SHP77 (cell line): ENCODE data around the gene ALKBH8.
"Not testable (repeated sequence)": the region's sequence is repeated elsewhere in the genome, so short reads cannot be mapped to it uniquely, and the experiment has no call there.

Experiments
- DNase-seq, 2 experiments: peaks; one replicate each; lab custom pipeline; 2025; lab: John Stamatoyannopoulos, UW

Gene ALKBH8

DNA sequence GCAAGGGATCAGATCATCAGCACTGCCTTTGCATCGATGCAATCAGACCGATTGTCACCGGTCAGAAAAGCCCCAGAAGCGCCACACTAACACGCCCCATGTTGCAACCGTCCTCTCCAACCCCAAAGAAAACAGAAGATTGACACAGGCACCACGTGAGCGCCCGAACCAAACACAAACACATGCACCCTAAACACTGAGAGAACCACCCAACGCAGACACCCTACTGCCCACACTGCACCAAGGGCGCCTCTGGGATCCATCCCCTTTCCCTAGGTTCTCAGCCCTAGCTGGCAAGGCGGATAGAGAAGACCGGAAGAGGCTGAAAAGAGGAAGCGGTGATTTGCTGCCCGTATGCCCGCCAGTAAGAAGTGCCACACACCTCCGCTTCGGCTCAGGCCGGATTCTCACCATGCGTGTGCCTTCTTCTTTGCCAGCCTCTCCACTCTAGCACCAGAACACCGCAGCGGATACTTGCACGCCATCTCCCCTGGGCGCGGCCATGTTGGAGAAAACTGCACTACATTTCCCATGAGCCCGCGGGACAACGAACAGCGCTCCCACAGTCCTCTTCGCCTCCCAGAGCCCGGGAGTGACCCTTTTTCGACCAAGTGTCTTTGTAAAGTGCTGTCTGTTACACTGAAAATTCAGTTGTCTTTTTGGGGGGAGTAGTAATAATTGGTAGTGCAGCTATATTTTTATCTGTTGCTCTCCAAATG, at the start of gene ALKBH8:
TSS of gene ALKBH8 (minus strand) at position 517 of the 719 bp plus-strand sequence. CDS start 4,842 bp downstream, outside the sequence.
- peak; percentile 71 to 84 for DNase-seq

DNA sequence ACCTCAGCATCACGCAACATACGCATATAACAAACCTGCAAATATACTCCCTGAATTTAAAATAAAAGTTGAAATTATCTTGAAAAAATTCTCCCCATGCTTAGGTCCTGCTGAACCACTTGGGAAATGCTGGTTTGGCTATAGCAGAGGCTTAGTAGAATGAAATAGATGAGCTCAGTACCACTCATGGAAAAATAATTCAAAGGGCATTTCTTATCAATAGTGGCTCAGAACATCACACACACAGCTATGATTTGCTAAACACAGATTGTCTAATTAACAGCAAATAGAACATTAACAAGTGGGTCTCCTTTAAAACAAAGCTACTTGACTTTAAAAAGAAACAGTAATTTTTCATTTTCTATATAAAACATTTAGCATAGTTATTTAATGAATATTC, 46.9 kb upstream of the ALKBH8 start:
- no peak for DNase-seq

DNA sequence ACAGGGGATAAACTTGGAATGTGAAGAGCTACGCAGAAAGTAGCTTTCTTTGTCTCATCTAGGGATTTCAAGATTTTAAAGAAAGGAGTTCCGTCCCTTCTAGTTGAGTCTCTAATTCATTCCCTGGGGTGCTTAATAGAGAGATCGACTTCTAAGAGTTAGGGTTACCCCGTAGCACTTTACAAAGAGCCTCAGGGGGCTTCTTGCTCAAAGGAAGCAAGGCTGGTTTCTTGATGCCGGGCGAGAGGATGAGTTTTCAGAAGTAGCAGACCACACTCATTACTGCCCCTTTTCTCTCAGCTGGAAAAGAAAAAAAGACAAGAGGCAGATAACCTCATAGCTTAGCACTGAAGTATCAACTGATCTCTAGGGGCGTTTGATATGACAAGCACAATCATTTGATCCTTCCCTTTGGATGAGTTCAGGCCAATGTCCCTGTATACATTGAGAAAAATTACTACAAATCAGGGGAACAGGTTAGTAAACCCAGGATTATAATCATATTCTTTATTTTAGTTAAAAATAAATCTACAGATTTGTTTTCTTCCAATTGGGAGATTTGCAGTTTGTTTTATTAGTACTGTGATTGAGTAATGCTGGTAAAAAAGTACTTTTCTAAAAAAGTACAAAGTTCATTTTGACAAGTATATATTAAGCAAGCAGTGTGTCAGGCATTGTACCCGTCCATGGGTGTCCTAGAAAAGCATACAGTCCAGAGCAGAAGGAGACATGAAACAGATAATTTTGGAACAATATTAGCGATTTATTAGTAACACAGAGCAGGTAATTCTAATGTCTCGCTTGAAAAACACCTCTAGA, 44.1 kb upstream of the ALKBH8 start:
- DNase-seq, result no peak

DNA sequence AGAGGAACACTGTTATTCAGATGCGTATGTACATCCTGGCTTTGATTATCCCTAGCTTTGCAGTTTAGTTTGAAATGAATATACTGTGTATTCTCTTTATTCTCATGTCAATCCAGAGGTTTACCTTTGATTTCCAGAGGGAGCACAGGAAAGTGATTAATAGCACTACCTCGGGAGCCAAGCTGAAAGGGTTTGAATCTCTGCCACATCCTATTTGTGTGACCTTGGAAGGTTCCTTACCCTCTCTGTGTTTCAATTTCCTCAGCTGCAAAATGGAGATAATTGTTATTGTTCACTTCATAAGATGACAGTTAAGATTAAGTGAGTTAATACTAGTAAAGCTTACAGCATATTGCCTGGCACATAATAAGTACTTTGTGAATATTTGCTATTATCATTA, 43.3 kb upstream of the ALKBH8 start:
- no peak for DNase-seq

DNA sequence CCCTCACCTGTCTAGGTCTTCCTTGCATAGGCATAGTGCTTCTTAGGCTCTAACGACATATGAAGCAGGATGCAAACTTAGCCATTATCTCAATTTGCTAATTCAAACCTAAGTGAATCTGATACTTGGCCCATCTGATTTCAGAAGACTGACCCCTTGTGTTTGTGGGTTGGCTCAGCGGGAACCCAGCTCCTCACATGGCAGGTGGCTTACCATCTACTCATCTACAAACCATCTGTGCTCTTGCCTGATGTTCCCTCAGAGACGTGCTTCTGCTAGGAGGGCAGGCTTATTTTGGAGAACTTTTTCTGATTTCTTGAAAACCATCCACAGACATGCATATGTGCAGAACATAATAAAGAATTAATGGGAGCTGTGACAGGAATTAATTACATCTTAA, 40.6 kb upstream of the ALKBH8 start:
- no peak for DNase-seq

DNA sequence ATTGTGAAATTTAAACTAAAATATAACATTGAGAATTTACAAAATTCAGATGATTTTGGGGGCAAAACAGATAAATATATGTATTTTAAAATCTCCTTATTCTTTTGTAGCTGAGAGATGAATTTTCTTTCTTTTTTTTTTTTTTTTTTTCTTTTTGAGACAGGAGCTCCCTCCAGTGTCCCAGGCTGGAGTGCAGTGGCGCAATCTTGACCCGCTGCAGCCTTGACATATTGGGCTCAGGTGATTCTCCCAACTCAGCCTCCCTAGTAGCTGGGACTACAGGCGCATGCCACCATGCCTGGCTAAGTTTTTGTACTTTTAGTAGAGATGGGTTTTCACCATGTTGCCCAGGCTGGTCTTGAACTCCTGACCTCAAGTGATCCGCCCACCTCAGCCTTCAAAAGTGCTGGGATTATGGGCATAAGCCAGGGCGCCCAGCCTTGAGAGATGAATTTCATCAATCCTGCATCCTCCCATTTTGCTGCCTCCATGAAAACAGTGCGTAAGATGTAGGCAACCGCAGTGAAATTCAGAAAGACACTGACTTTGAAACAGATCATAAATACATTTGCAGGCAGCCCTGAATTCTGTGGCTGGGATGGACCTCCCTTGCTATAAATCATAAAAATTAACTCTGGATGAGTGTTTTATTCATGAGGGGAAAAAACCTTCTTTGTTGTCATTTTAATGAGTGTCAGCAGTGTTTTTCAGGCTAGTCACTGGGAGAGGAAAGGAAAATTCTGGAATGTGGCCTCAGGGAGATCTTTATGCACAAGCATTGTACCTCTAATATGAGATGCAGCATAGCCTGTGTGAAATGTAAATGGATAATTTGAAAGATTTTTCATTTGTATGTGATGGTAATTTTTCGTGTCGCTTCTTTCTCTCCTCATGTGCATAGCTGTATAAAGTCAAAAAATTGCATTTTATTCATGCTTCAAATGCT, 39.8 kb upstream of the ALKBH8 start:
- no peak for DNase-seq

GRCh38 chr11:107598225-107599139, 32.9 kb upstream of the ALKBH8 start:
- DNase-seq, result peak; percentile 39 to 41

DNA sequence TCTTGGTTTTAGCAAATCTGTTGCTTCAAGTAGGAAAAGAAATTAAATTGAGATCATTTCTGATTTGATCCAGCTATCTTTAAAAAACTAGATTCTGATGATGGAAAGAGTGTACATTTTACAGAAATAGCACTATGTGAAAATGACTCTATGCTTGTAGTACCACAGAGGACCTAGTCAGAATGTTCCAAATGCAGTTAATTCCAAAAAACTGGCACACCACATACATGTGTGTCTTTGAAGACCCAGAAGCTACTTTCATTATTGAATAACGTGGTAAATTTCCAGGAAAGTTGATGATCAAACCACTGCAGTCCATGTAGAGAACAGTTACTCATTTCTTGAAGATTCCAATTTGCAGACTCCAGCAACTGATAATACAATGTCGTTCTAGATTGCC, 29.2 kb upstream of the ALKBH8 start:
- no peak for DNase-seq

DNA sequence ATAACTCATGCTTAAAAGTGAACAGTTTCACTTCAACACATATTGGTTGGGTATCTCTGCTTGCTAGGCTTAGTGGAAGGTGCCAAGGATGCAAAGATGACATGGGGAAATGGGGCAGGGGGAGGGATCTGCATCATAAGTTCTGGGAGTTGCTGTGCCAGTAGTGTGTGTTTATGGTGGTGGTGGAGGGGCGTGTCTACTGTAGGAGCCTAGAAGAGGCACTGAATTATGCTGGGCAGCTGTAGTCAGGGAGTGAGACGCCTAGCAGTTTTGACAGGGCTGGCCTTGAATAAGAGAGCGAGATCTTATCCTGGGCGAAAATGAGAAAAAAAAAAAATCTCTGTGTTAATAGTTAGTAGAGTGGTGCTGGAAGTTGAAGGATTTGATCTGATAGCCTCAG, 28.4 kb upstream of the ALKBH8 start:
- DNase-seq, result no peak

DNA sequence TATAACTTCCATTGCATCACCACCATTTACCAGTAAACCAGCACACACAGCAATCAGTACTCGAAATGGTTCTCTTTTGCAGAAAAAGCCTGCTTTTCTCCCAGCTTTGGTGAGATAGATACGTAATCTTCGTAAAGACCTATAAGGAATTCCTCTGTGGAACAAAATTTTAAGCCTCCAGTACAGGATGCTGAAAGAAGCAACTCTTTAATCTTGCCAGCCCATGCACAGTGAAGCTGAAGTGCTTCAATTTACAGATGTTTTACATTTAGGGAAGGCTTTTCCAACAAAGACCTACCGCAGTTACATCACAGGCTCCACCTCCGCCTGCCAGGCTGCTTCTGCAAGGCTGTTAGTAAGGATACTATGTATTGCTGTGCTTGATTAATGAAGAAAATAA, 27.3 kb upstream of the ALKBH8 start:
- DNase-seq, result no peak

DNA sequence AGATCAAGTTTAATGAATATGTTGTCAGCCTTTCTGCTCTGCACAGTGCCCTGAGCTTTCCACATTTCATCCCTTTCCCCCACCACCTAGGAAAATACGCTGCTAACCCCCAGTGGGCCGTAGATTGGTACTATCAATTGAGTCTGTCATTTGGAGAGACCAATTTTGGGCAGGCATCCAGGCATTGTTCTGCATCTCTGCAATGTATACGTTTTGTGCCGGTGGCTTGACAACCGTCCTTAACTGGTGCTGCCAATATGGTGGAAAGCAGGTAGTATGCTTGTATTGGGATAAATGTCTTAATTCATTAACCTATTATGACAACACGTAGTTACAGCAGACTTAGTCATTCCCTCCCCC, 26.7 kb upstream of the ALKBH8 start:
- DNase-seq, result no peak

DNA sequence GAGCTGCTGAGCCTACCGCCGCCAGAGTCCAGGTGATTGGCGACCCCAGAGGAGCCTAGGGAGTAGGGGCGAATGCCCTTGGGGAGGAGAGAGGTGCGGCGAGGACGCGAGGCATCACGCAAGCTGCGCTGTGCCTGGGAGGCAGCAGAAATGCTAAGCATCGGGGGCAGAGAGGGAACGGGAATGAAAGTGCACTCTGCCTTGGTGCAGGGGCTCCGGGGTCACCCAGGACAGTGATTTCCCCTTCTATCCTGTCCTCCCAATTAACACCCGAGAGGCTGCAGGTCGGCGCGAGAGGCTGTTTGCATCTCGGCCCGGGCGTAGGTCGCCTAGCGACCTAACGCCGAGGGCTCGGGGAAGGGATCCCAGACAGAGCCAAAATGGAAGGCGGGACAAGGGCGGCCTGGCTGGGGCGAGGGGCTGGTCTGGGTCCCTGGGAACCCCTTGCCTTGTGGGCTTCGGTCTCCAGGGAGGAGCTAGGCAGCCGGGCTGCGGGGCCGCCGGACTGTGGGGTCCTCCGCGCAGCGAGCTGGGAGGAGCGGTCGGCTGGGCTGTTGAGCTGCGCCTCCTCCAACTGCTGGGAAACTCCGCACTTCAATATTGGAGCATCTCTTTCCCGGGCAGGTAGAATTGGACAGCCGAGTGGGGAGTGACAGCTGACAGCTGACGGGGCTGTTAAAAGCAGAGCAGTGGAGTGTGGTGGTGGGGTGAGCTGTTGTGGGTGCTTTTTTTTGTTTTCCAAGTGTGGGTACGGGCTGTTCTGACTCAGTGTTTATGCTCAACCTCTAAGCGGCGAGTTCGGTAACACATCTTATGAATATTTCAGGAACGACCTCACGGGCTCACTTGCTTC, 26.1 kb upstream of the ALKBH8 start:
- no peak for DNase-seq

GRCh38 chr11:107590460-107591377, 25.2 kb upstream of the ALKBH8 start, which contains the start of gene ELMOD1:
ELMOD1 (plus strand) TSS chr11:107591147; CDS start chr11:107618190, 27,043 bp downstream.
- DNase-seq, result peak in 1 of 2 experiments; percentile 10

DNA sequence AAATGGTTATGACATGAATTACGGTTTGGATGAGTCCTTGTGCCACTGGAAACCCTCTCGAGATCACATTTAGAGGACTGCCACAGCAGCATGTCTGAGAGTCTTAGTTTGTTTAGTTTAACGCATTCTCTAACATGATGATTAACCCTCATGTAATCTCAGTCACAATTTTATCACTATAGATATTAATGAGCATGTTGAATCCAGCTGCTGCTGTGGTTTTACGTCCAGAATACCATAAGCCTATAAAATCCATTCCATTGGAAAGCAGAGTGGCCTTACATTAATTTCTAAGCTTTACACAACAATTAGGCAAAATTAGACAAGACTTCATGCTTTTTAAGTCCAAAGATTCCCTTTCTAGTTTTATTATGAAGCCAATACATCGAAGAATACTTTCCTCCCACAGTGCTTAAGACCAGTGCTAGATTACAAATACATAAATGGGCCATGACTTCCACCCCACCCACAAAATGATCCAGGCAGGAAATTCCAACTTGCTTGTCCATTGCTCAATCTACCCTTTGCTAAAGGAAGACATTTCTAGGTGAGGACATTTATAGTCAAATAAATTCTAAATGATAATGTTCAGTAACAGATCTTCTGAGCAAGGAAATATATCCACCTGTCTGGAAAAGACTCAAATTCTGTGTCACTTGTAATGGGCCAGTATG, 21.9 kb upstream of the ALKBH8 start:
- DNase-seq, result no peak

GRCh38 chr11:107583629-107584195, 18.2 kb upstream of the ALKBH8 start:
- no peak for DNase-seq

GRCh38 chr11:107581147-107581546, 15.6 kb upstream of the ALKBH8 start:
- no peak for DNase-seq

GRCh38 chr11:107579169-107579568, 13.6 kb upstream of the ALKBH8 start:
- not testable (repeated sequence) for DNase-seq

GRCh38 chr11:107577346-107577711, 11.8 kb upstream of the ALKBH8 start:
- no peak for DNase-seq
